ENCODE measurements around the gene NFATC2. TPM values are rescaled to one million over a fixed set of nuclear protein-coding genes. Genes with fewer than 3 reads are reported as not detected.

NFATC2 gene
- total and polyA plus RNA-seq, 2 of the 8 experiments (the other 6 are each of a cell fraction or from before 2014, with no cell fraction given) = 0.27 to 0.91 TPM

DNA sequence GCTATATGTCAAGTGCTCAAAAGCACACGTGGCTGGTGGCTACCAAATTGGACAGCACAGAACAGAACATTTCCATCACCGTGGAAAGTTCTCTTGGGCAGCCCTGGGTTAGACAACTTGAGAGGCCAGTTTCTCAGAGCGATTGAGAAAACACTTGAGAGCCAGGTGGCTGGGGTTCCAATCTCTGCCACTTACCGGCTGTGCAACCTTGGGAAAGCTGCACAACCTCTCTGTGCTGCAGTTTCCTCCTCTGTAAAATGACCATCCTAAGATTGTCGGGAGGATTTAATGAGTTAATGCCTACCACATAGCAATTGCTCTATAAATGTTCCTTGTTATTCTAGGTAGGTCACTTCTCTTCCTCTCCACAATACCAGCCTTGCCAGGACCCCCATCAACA, 25.1 kb upstream of the NFATC2 start:
- no peak overlapping the region for H3K9ac ChIP-seq (replicated peaks in 1 of 4; ENCODE audit: extremely low read depth in 1 of 4, low read depth in 3 of 4, low read length in 3 of 4)
- no peak overlapping the region for H3K14ac ChIP-seq (ENCODE audit: insufficient read length)
- POLR2A ChIA-PET (ENCODE audit: partially characterized antibody) = interaction anchor here (1.1 to 1.3 kb wide), 2 partner anchors 9 to 19 kb away, joined by 3 read pairs; no protein-coding TSS in a partner anchor
- H4K20me1 ChIP-seq (replicated peaks in 1 of 2; ENCODE audit: control insufficient read depth in 1 of 2, insufficient read depth in 2 of 2, low read length in 2 of 2) = no peaks in the 10 kb centered on the region
- H2AFZ ChIP-seq (ENCODE audit: low read length) = no peak overlapping the region
- no peak overlapping the region for H3K27ac ChIP-seq (ENCODE audit: low read depth, low read length)
- H2BK5ac ChIP-seq (ENCODE audit: low read depth, low read length) = no peak overlapping the region
- H4K91ac ChIP-seq (replicated peaks; ENCODE audit: insufficient read length, low read length) = no peak overlapping the region
- H3K79me1 ChIP-seq (ENCODE audit: low read depth, low read length) = no peaks in the 10 kb centered on the region
- peaks cover 7% of the 10 kb centered on the region for H3K23me2 ChIP-seq (ENCODE audit: low read depth, low read length)
- no peaks in the 10 kb centered on the region for H3K79me2 ChIP-seq (ENCODE audit: control insufficient read depth in 1 of 2, insufficient read depth in 2 of 2, low read length in 2 of 2)
- H3K4me1 ChIP-seq (replicated peaks in 1 of 4; ENCODE audit: control insufficient read depth in 3 of 4, insufficient read depth in 4 of 4, low read length in 3 of 4) = peaks cover 0 to 5% (median 4%) of the 10 kb centered on the region in 4 experiments; a peak in 5 of 7 replicates
- 82% methylated on average over 5 of the region's 5 CpGs; no CpG with 5 or more reads in 1 of the 2 experiments for WGBS, 2 experiments (ENCODE audit: extremely low coverage in 1 of 2, insufficient coverage in 1 of 2, insufficient read length in 1 of 2, insufficient replicate concordance in 2 of 2, low coverage in 1 of 2, low lambda C conversion rate in 2 of 2, missing lambda C conversion rate in 1 of 2)
- H3K4ac ChIP-seq (replicated peaks; ENCODE audit: insufficient read length, low read depth, low read length) = no peak overlapping the region
- FAIRE-seq = no peak
- H3K4me2 ChIP-seq (ENCODE audit: insufficient read depth in 1 of 2, low read depth in 2 of 2, low read length in 2 of 2) = no peak overlapping the region
- H3K36me3 ChIP-seq (ENCODE audit: control insufficient read depth in 2 of 4, insufficient read depth in 4 of 4, low read length in 3 of 4) = no peaks in the 10 kb centered on the region
- H2AK5ac ChIP-seq (ENCODE audit: low read depth, low read length) = no peak overlapping the region
- CTCF ChIA-PET (ENCODE audit: partially characterized antibody) = interaction anchor here (1.3 kb wide), 1 partner anchor 26 kb away, joined by 3 read pairs; no protein-coding TSS in a partner anchor
- no peak overlapping the region for H3K4me3 ChIP-seq (ENCODE audit: extremely low read depth in 1 of 4, insufficient read depth in 2 of 4, low read depth in 3 of 4, low read length in 4 of 4)
- H3K9me3 ChIP-seq (ENCODE audit: insufficient read depth in 2 of 2, low read depth in 1 of 2, low read length in 1 of 2) = no peaks in the 10 kb centered on the region
- DNase-seq (ENCODE audit: low read depth in 1 of 2, low spot score in 2 of 2) = no peak
- H3K23ac ChIP-seq (ENCODE audit: insufficient read length) = no peak overlapping the region
- no peak overlapping the region for H2BK15ac ChIP-seq (ENCODE audit: low read length)
- peaks cover 5 to 23% (median 19%) of the 10 kb centered on the region in 4 experiments for H3K27me3 ChIP-seq (replicated peaks in 1 of 4; ENCODE audit: control insufficient read depth in 3 of 4, extremely low read depth in 1 of 4, insufficient read depth in 3 of 4, low read length in 3 of 4)
- H2BK120ac ChIP-seq (replicated peaks; ENCODE audit: low read depth, low read length) = no peak overlapping the region
- H4K8ac ChIP-seq (ENCODE audit: extremely low read depth, insufficient read depth, low read length) = no peak overlapping the region
- no peak overlapping the region for H2BK20ac ChIP-seq (ENCODE audit: low read length)
- no peak overlapping the region for H3K18ac ChIP-seq (ENCODE audit: extremely low read depth, low read length)
- no peak overlapping the region for H2BK12ac ChIP-seq (ENCODE audit: low read depth, low read length)
- no peak overlapping the region for H3K56ac ChIP-seq (replicated peaks; ENCODE audit: insufficient read length, low read depth, low read length)
- no peak overlapping the region for H4K5ac ChIP-seq (ENCODE audit: insufficient read length, low read depth, low read length)
- TF ChIP-seq, protein P1, sequence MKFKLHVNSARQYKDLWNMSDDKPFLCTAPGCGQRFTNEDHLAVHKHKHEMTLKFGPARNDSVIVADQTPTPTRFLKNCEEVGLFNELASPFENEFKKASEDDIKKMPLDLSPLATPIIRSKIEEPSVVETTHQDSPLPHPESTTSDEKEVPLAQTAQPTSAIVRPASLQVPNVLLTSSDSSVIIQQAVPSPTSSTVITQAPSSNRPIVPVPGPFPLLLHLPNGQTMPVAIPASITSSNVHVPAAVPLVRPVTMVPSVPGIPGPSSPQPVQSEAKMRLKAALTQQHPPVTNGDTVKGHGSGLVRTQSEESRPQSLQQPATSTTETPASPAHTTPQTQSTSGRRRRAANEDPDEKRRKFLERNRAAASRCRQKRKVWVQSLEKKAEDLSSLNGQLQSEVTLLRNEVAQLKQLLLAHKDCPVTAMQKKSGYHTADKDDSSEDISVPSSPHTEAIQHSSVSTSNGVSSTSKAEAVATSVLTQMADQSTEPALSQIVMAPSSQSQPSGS (IDR thresholded peaks at IDR 0.05; ENCODE audit: low read length) = no peak
- TF ChIP-seq TAF1 (IDR thresholded peaks at IDR 0.05; ENCODE audit: low read depth, low read length) = no peak
- TF ChIP-seq SIRT6 (IDR thresholded peaks at IDR 0.05; ENCODE audit: low read length) = no peak
- no peak for TF ChIP-seq CBX5 (IDR thresholded peaks at IDR 0.05; ENCODE audit: low read depth, low read length)
- no peak for TF ChIP-seq SIX5 (IDR thresholded peaks at IDR 0.05; ENCODE audit: low read depth, low read length)
- no peak for TF ChIP-seq CEBPB (IDR thresholded peaks at IDR 0.05; ENCODE audit: low read depth, low read length)
- TF ChIP-seq POU5F1 (IDR thresholded peaks at IDR 0.05; ENCODE audit: low read depth, low read length) = no peak
- no peak for TF ChIP-seq RBBP5 (IDR thresholded peaks at IDR 0.05; ENCODE audit: borderline replicate concordance, low read depth, low read length)
